GM12878 (cell line): ENCODE data around the gene CBFB. TPM values are rescaled to one million over a fixed set of nuclear protein-coding genes. Genes with fewer than 3 reads are reported as not detected.

Experiments
- ATAC-seq: fragments of 200-7000 bp; cut with Tn5 transposase; 3 replicates; pipeline ENCODE4 v1.9.1; 2020; ENCODE audit warnings: mild to moderate bottlenecking, moderate library complexity
- BruUV-seq: library from RNA; stranded (reverse); fragments of 400-500 nt; replicated peaks from 2 replicates; lab custom pipeline; 2021; lab: Mats Ljungman, UMichigan
- CTCF ChIA-PET: fragments of 300-600 bp; sonication (Branson Sonifier 250); formaldehyde crosslinking; extraction: SDS; loops from one replicate; lab custom pipeline; 2021; ENCODE audit warnings: inconsistent platforms; lab: Yijun Ruan, JAX
- POLR2A ChIA-PET: fragments of 350-600 bp; formaldehyde crosslinking; extraction: SDS; loops from one replicate; lab custom pipeline; 2021; ENCODE audit warnings: inconsistent platforms; lab: Charles Lee
- RAD21 ChIA-PET: fragments of 300-600 bp; sonication (Branson Sonifier 250); formaldehyde crosslinking; loops from one replicate; lab custom pipeline; 2023; ENCODE audit warnings: antibody characterized with exemption; ENCODE audit not compliant: unreplicated experiment; lab: Charles Lee
- SMC1A ChIA-PET: fragments of 300-600 bp; sonication (Branson Sonifier 250); formaldehyde crosslinking; loops from one replicate; lab custom pipeline; 2023; ENCODE audit not compliant: unreplicated experiment, uncharacterized antibody; lab: Charles Lee
- DNase-seq: peaks from one replicate; pipeline ENCODE4 v3.0.0-alpha.2; 2011; ENCODE audit warnings: low read depth, low spot score
- FAIRE-seq: peaks from 3 replicates; lab custom pipeline; 2011; peaks lifted over from hg19 to GRCh38; lab: Jason Lieb, UNC
- H2AFZ ChIP-seq: 2 replicates; pipeline ENCODE4 v1.6.0; 2011; ENCODE audit warnings: low read depth, low read length, control low read depth; ENCODE audit not compliant: control insufficient read depth
- H3K27ac ChIP-seq: 2 replicates; pipeline ENCODE4 v1.5.1; 2011; ENCODE audit warnings: control low read depth; ENCODE audit not compliant: control insufficient read depth, insufficient read depth
- H3K27me3 ChIP-seq, 2 experiments: replicated peaks in 1 of 2; 2 replicates each; pipeline versions ENCODE4 v1.6.0 to v1.6.1; 2011; ENCODE audit warnings: low read length in 1 of 2; ENCODE audit not compliant: control insufficient read depth in 2 of 2, insufficient read depth in 2 of 2
- H3K36me3 ChIP-seq, 2 experiments: 2 replicates each; pipeline ENCODE4 v1.5.1; 2011; ENCODE audit warnings: low read length in 1 of 2; ENCODE audit not compliant: control insufficient read depth in 2 of 2, insufficient read depth in 2 of 2
- H3K4me1 ChIP-seq: 2 replicates; pipeline ENCODE4 v1.6.1; 2011; ENCODE audit warnings: mild to moderate bottlenecking, low read length, moderate library complexity, mixed read lengths; ENCODE audit not compliant: control insufficient read depth, insufficient read depth
- H3K4me2 ChIP-seq: 2 replicates; pipeline ENCODE4 v1.6.0; 2011; ENCODE audit warnings: control low read depth; ENCODE audit not compliant: control insufficient read depth, insufficient read depth
- H3K4me3 ChIP-seq: fragments of 200-600 bp; sonication (generic); 2 replicates; pipeline ENCODE4 v1.5.1; 2016
- H3K79me2 ChIP-seq: 2 replicates; pipeline ENCODE4 v1.6.0; 2011; ENCODE audit warnings: low read length; ENCODE audit not compliant: control insufficient read depth, insufficient read depth
- H3K9ac ChIP-seq: 2 replicates; pipeline ENCODE4 v1.8.0; 2011; ENCODE audit warnings: low read length, control low read depth, mixed read lengths; ENCODE audit not compliant: control insufficient read depth, insufficient read depth
- H3K9me3 ChIP-seq: replicated peaks from 3 replicates; pipeline ENCODE4 v1.5.1; 2011; ENCODE audit warnings: mild to moderate bottlenecking, low read length; ENCODE audit not compliant: control insufficient read depth, insufficient read depth
- H4K20me1 ChIP-seq: 2 replicates; pipeline ENCODE4 v1.6.0; 2011; ENCODE audit not compliant: control insufficient read depth, insufficient read depth
- FOS ChIP-seq: IDR thresholded peaks from 3 replicates; pipeline ENCODE4 v1.6.1; 2011; ENCODE audit warnings: borderline replicate concordance; ENCODE audit not compliant: insufficient read length; ENCODE audit errors: extremely low read depth
- HDGF ChIP-seq: fragments of 450-650 bp; IDR thresholded peaks from 2 replicates; pipeline ENCODE4 v1.6.1; 2016; ENCODE audit warnings: antibody characterized with exemption
- NR2C2 ChIP-seq: IDR thresholded peaks from 2 replicates; pipeline ENCODE4 v1.6.1; 2011; ENCODE audit warnings: borderline replicate concordance, low read depth; ENCODE audit not compliant: control insufficient read depth, insufficient read length
- SP1 ChIP-seq: IDR thresholded peaks from one replicate; pipeline ENCODE4 v1.6.1; 2011; ENCODE audit warnings: low read depth, low read length
- STAT1 ChIP-seq: fragments of 450-650 bp; conservative IDR thresholded peaks from 2 replicates; pipeline ENCODE4 v1.6.1; 2014; ENCODE audit warnings: antibody characterized with exemption, mild to moderate bottlenecking
- TBL1XR1 ChIP-seq: IDR thresholded peaks from 2 replicates; pipeline ENCODE4 v1.6.1; 2012; ENCODE audit warnings: low read depth, low read length, improper control_type of control experiment
- ZNF274 ChIP-seq: IDR thresholded peaks from one replicate; pipeline ENCODE4 v1.8.0; 2011; ENCODE audit not compliant: insufficient read length, insufficient read depth
- WGBS: methylation state at CpG from one replicate; pipeline ENCODE4 v1.1.6; 2016; ENCODE audit warnings: low lambda C conversion rate; ENCODE audit not compliant: insufficient replicate concordance, insufficient coverage; ENCODE audit errors: missing lambda C conversion rate; 5-methylcytosine and 5-hydroxymethylcytosine counted together
- in situ Hi-C: fragments of 300-500 bp; cut with MboI; formaldehyde crosslinking; loops from 9 replicates; pipeline ENCODE4 v1.14.3; 2018; ENCODE audit warnings: mixed read lengths
- intact Hi-C: fragments of 100-400 bp; cut with micrococcal nuclease; formaldehyde crosslinking; loops from one replicate; pipeline ENCODE4 v1.14.2; 2022; ENCODE audit not compliant: unreplicated experiment
- polyA plus RNA-seq, 11 experiments: library from polyadenylated mRNA; depleted of rRNA in 4 of 11; unstranded in 6 of 11; stranded (reverse) in 5 of 11; fragments of >200 nt; fragmentation: Nextera tagmentation in 4 of 11; fragmentation: Illumina TruSeq in 1 of 11; extraction: Ambion mirVana in 4 of 11; extraction: Trizol in 1 of 11; gene quantifications; 1 replicate in 1 of 11; 2 replicates in 10 of 11; pipeline versions ENCODE4 v1.2.1 to v1.2.3, GENCODE V29; 2011 to 2016; ENCODE audit warnings: inconsistent platforms in 2 of 11, missing spikeins in 2 of 11, low read depth in 1 of 11
- total RNA-seq, 4 experiments: library from RNA; depleted of rRNA in 3 of 4; stranded (reverse); fragments of >200 nt in 3 of 4; fragmentation: Illumina TruSeq in 1 of 4; extraction: Trizol in 1 of 4; gene quantifications; 2 replicates each; pipeline versions ENCODE4 v1.2.1 to v1.2.3, GENCODE V29; 2013 to 2021
- TF ChIP-seq, protein P1 (sequence below): fragments of 450-650 bp; IDR thresholded peaks from 2 replicates; pipeline ENCODE4 v1.6.1; 2017; ENCODE audit warnings: mild to moderate bottlenecking, moderate library complexity
- TF ChIP-seq, protein P2 (sequence below): IDR thresholded peaks from 2 replicates; pipeline ENCODE4 v1.6.1; 2012; ENCODE audit warnings: low read depth, low read length, improper control_type of control experiment
- TF ChIP-seq, protein P3 (sequence below): IDR thresholded peaks from 2 replicates; pipeline ENCODE4 v1.6.1; 2012; ENCODE audit warnings: mild to moderate bottlenecking, low read depth, low read length

The CBFB gene
- total and polyA plus RNA-seq, 10 of the 15 experiments (the other 5 are each of a cell fraction or from before 2014, with no cell fraction given): 25.3 to 83.8 (median 65.7) TPM

DNA sequence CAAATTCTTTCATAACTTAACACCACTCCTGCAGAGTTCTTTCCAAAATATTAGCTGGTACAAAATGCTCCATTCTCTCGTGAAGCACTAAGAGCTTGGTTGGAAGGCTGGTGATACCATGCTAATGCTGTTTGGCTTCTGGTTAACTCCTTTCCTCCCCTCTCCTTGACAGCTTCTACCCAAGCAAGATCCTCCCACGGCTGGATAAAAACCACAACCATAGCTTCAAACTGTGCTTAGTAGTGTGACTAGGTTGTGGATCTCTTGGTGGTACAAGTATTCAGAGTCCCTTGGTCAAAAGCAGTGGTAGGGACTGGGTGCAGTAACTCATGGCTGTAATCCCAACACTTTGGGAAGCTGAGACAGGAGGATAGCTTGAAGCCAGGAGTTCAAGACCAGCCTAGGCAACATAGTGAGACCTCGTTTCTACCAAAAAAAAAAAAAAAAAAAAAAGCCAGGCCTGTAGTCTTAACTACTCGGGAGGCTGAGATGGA, 83.0 kb downstream of the CBFB start:
- DNase-seq (no peak), FAIRE-seq (no peak), ATAC-seq (no peak)
- peaks cover 22% of the 10 kb centered on the region for H3K79me2 ChIP-seq
- ChIA-PET CTCF (interaction anchor here (0.6 to 3.1 kb wide), 12 partner anchors 11 to 364 kb away, joined by 3 to 12 read pairs (median 3); partner anchors contain the start of gene EXOC3L1), RAD21 (interaction anchor here (0.8 to 1.2 kb wide), 5 partner anchors 46 to 136 kb away, joined by 3 to 6 read pairs (median 3); no protein-coding TSS in a partner anchor), SMC1A (interaction anchor here (0.7 to 1.6 kb wide), 6 partner anchors 8 to 99 kb away, joined by 3 to 6 read pairs (median 4); no protein-coding TSS in a partner anchor), POLR2A (interaction anchor here (1.5 kb wide), 1 partner anchor 10 kb away, joined by 6 read pairs; no protein-coding TSS in a partner anchor)
- no peaks in the 10 kb centered on the region for H3K9me3 ChIP-seq
- BruUV-seq: no TSS peak
- no peaks in the 10 kb centered on the region for H3K27me3 ChIP-seq
- H3K4me3 ChIP-seq: no peak overlapping the region
- in situ Hi-C loops: no loop called here
- H3K36me3 ChIP-seq: no peaks in the 10 kb centered on the region; a peak in 1 of 4 replicates
- 71% methylated on average over 3 of the region's 4 CpGs for WGBS
- no peak overlapping the region for H2AFZ ChIP-seq
- H3K9ac ChIP-seq: no peak overlapping the region
- no peaks in the 10 kb centered on the region for H4K20me1 ChIP-seq
- peaks cover 9% of the 10 kb centered on the region for H3K4me1 ChIP-seq
- TF ChIP-seq SP1: no peak
- no peak for TF ChIP-seq TBL1XR1
- TF ChIP-seq, protein P1, sequence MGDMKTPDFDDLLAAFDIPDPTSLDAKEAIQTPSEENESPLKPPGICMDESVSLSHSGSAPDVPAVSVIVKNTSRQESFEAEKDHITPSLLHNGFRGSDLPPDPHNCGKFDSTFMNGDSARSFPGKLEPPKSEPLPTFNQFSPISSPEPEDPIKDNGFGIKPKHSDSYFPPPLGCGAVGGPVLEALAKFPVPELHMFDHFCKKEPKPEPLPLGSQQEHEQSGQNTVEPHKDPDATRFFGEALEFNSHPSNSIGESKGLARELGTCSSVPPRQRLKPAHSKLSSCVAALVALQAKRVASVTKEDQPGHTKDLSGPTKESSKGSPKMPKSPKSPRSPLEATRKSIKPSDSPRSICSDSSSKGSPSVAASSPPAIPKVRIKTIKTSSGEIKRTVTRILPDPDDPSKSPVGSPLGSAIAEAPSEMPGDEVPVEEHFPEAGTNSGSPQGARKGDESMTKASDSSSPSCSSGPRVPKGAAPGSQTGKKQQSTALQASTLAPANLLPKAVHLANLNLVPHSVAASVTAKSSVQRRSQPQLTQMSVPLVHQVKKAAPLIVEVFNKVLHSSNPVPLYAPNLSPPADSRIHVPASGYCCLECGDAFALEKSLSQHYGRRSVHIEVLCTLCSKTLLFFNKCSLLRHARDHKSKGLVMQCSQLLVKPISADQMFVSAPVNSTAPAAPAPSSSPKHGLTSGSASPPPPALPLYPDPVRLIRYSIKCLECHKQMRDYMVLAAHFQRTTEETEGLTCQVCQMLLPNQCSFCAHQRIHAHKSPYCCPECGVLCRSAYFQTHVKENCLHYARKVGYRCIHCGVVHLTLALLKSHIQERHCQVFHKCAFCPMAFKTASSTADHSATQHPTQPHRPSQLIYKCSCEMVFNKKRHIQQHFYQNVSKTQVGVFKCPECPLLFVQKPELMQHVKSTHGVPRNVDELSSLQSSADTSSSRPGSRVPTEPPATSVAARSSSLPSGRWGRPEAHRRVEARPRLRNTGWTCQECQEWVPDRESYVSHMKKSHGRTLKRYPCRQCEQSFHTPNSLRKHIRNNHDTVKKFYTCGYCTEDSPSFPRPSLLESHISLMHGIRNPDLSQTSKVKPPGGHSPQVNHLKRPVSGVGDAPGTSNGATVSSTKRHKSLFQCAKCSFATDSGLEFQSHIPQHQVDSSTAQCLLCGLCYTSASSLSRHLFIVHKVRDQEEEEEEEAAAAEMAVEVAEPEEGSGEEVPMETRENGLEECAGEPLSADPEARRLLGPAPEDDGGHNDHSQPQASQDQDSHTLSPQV: no peak
- TF ChIP-seq STAT1: no peak
- no peak for TF ChIP-seq NR2C2
- no peak for TF ChIP-seq HDGF
- TF ChIP-seq ZNF274: no peak
- TF ChIP-seq, protein P2, sequence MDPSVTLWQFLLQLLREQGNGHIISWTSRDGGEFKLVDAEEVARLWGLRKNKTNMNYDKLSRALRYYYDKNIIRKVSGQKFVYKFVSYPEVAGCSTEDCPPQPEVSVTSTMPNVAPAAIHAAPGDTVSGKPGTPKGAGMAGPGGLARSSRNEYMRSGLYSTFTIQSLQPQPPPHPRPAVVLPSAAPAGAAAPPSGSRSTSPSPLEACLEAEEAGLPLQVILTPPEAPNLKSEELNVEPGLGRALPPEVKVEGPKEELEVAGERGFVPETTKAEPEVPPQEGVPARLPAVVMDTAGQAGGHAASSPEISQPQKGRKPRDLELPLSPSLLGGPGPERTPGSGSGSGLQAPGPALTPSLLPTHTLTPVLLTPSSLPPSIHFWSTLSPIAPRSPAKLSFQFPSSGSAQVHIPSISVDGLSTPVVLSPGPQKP: no peak
- TF ChIP-seq, protein P3, sequence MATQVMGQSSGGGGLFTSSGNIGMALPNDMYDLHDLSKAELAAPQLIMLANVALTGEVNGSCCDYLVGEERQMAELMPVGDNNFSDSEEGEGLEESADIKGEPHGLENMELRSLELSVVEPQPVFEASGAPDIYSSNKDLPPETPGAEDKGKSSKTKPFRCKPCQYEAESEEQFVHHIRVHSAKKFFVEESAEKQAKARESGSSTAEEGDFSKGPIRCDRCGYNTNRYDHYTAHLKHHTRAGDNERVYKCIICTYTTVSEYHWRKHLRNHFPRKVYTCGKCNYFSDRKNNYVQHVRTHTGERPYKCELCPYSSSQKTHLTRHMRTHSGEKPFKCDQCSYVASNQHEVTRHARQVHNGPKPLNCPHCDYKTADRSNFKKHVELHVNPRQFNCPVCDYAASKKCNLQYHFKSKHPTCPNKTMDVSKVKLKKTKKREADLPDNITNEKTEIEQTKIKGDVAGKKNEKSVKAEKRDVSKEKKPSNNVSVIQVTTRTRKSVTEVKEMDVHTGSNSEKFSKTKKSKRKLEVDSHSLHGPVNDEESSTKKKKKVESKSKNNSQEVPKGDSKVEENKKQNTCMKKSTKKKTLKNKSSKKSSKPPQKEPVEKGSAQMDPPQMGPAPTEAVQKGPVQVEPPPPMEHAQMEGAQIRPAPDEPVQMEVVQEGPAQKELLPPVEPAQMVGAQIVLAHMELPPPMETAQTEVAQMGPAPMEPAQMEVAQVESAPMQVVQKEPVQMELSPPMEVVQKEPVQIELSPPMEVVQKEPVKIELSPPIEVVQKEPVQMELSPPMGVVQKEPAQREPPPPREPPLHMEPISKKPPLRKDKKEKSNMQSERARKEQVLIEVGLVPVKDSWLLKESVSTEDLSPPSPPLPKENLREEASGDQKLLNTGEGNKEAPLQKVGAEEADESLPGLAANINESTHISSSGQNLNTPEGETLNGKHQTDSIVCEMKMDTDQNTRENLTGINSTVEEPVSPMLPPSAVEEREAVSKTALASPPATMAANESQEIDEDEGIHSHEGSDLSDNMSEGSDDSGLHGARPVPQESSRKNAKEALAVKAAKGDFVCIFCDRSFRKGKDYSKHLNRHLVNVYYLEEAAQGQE: no peak
- TF ChIP-seq FOS: no peak
- H3K4me2 ChIP-seq: peak overlapping the region; percentile 34; the same call in 1 of the 2 replicates
- intact Hi-C loops: no loop called here
- no peak overlapping the region for H3K27ac ChIP-seq
